Measurements from ENCODE around the gene DNAAF9.
A peak's percentile ranks its signal among the peaks of the same experiment; 100 is the strongest.
"Not testable (repeated sequence)": the region's sequence is repeated elsewhere in the genome, so short reads cannot be mapped to it uniquely, and the experiment has no call there.

DNAAF9 gene

DNA sequence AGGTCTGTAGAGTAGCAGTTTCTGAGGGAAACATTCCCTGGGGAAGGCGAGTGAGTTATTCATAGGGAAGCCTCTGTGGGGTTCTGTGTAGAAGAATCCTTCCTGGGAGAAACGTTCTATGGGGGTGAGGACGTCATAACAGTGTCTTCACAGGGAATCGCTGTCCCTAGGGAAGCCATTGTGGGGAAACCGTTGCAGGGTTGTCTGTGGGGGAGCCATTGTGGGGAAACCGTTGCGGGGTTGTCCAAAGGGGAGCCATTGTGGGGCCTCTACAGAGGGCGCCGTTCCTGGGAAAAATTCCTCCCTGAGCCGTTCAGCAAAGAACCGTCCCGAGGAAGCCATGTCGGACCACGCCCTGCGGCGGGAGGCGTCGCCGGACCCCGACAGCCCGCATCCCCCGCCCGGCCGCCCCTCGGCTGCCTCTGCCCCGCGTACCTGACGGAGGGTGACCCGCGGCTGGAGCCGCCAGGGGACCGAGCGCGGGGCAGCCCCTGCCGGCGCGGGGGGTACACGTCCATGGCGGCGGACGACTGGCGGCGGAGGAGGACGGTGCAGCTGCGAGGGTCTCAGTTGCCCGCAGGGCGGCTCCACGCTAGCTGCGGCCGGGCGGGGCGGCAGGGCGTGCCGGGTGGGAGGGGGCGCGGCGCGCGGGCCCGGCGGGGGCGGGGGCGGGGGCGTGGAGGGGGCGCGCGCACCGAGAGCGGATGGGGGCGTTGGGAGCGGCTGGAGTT, at the start of gene DNAAF9:
TSS of gene DNAAF9 (minus strand) at position 630 of the 731 bp plus-strand sequence. CDS start at position 518, 112 bp downstream.
- DNase-seq (ENCODE audit: low read depth) = peak; percentile 19

DNA sequence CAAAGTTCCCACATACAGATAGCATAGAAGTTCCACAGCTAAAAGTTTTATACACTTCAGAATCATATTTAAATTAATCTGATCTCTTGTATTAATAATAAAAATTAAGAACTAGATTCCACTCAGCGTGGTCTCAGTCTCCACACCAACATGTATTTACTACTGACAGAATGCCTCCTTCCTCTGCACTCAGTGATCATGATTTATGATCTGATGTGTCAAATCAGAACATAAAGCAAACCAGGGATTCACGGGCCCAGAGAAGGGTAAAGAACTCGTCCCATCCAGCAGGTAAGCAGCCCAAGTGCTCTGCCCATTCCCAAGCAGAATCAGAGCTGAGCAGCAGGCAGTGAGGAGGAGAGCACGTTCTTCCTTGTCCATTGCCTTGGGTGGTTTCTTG, 49.2 kb upstream of the DNAAF9 start:
- no peak for DNase-seq (ENCODE audit: low read depth)

DNA sequence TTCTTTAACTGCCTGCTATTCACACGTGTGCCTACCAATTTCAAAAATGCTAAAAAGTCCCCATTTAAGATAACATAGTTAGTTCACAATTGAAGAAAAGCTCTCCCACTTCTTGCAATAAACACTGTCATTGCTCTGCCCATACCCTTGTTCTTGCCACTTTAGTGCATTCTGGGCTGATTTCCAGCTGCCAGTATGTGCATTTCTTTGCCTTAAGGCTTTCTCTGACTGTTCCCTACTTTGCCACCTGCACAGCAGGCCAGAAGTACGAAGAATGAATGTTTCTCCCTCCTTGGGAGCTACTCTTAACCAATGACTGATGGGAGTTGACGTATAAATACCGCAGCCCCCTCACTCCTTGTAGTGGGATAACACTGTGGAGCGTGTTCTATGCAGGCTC, 47.4 kb upstream of the DNAAF9 start:
- no peak for DNase-seq (ENCODE audit: low read depth)

DNA sequence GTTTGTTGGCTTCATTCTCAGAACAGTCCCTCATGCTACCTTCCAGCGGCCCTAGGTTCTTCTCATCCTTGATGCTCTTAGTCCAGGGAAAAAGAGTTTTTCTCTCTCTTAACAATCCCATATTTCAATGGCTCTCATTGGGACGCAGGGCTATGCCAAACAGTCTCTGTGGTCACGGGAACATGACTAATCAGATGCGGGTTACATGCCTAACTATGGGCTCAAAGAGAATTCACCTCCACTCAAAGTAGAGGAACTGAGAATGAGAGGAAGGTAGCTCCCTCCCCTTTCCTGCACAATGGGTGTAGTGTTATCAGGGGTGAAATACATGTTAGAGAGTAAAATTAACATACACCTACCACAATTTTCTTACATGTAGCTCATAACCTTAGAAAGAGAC, 45.2 kb upstream of the DNAAF9 start:
- no peak for DNase-seq (ENCODE audit: low read depth)

DNA sequence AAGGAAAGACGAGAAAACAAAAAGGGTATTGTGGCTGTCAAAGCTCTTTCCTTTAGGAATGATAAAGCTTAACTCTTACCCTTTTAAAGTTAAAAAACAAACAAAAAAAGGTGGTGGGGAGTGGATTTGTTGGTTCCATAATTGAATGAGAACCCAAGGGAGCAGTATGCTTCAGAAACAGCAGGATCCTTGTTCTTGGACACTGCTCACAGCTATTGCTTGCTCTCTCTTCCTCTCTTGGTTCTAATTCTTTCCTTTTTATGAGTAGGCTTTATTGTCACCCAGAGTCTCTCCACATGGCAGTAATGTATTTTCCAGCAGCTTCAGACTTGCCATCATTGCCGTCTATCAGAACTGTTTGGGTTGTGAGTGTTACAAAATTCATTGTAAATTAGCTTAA, 44.7 kb upstream of the DNAAF9 start:
- no peak for DNase-seq (ENCODE audit: low read depth)

DNA sequence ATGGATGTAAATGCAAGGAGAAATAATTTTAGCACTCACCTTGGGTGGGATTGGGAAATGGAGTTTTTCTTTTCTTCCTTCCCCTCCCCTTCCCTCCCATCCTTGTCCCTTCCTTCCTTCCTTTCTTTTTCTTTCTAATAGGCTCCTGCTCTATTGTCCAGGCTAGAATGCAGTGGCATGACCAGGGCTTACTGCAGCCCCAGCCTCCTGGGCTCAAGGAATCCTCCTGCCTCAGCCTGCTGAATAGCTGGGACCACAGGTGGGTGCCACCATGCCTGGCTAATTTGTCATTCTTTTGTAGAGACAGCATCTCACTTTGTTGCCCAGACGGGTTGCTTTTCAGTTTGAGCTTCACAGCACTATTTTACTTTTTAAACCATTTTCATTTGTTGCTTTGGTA, 41.9 kb upstream of the DNAAF9 start:
- no peak for DNase-seq (ENCODE audit: low read depth)

DNA sequence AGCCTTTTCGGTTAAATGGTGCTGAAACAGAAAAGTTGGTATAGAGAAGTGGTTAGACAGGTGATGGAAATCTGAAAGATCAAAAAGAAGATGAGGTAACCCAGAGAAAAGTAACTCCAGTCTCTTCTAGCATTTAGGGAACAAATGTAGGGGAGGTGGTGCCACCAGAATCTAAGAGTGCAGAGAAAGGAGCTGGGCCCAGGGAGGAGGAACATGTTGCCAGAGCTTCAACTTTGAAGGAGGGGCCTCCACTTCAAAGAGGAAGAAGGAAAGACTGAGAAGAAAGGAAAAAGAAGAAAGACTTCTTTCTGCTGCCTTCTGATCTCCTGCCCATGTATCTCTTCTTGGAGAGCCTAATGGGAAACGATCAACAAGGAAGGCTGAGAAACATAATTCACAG, 39.9 kb upstream of the DNAAF9 start:
- DNase-seq (ENCODE audit: low read depth) = no peak

DNA sequence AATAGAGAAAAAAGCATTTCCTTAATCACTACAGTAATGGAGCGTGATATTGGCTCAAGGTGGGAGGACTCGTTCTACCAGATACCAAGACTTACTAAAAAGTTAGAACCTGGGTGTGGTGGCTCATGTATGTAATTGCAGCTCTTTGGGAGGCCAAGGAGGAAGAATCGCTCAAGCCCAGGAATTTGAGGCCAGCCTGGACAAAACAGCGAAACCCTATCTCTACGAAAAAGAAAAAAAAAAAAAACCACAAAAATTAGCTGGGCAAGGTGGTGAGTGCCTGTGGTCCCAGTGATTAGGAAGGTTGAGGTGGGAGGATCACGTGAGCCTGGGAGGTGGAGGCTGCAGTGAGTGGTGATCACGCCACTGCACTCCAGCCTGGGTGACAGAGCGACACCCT, 39.3 kb upstream of the DNAAF9 start:
- no peak for DNase-seq (ENCODE audit: low read depth)

DNA sequence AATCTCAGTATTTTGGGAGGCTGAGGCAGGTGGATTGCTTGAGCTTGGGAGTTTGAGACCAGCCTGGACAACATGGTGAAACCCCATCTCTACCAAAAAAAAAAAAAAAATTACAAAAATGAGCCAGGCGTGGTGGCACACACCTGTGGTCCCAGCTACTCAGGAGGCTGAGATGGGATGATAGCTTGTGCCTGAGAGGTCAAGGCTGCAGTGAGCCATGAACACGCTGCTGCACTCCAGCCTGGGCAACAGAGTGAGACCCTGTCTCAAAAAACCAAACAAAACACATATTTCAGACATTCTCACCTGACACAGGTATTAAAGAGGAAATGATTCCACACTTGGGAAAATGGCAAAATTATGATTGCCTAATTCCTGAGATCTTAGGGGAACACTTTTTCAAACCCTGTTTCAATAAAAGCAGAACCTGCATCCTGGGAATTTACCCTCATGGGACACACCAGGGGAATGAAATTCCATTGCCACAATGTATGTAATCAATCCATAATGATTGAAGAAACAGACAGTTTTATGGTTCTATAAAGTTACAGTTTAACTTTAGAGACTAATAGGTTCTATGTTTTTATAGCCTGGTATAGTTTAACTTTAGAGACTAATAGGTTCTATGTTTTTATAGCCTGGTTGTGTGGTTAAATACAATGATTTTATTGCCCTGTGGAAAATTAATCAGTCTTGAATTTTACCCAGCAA, 29.6 kb upstream of the DNAAF9 start:
- no peak for DNase-seq (ENCODE audit: low read depth)

DNA sequence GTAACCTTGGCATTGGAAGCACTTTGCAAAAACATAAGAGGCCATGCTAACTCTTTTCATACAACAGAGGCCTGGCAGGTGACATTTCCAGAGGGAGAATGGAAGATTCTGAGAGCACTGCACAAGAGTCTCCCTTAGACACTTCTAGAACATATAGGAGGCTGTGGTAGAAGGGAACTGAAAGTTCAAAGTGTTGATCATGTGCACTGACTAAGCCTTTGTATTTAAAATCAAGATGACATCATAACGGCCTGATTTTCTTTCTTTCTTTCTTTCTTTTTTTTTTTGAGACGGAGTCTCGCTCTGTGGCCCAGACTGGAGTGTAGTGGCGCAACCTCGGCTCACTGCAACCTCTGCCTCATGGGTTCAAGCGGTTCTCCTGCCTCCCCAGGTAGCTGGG, 26.8 kb upstream of the DNAAF9 start:
- DNase-seq (ENCODE audit: low read depth) = no peak

DNA sequence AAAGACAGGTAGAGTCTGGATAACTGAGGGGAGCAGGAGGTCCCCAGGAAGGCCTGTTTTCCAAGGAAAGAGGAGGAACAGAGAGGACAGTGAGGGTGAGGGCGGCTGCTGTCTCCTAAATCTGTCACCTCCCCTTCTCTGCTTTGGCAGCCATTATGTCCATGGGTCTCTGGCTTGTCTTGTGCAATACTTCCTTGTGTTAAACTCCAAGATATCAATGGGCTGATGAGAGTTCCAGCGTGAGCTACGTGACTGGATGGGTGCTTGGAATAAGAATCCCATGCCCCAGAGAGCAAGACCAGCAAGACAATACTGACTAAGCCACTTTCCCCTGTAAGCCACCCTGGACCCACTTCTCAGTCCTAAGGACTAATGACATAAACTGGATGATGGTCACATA, 26.3 kb upstream of the DNAAF9 start:
- no peak for DNase-seq (ENCODE audit: low read depth)

DNA sequence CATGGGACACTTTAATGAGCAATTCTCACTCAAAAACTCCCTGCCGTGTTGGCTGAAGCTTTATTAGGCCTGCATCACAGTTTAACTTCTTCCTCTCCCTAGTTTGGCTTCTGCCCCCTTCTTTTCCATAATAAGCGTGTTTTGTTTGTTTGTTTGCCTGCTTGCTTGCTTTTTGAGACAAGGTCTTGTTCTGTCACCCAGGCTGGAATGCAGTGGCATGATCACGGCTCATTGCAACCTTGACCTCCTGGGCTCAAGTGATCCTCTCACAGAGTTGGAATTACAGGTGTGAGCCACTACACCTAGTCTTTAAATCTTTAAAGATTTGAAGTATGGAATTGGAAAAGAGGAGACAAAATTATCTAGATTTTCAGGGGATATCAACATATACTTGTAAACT, 25.4 kb upstream of the DNAAF9 start:
- no peak for DNase-seq (ENCODE audit: low read depth)

DNA sequence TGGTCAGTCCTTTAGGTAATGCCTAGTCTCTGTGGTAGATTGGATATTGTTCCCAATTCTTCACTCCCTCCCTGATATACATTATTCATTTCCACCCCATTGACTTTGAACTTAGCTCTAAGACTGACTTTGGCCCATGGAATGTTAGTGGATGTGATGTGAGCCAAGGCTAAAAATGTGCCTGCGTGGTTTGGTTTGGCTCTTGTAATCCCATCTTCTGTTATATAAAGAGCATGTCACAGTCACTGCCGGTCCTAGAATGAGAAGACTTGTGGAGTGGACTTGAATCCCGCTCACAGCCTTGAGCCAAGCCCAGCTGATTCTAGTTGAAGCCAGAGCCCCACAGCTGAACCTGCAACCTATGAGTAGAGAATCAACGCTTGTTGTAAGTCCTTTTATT, 23.6 kb upstream of the DNAAF9 start:
- DNase-seq (ENCODE audit: low read depth) = no peak

DNA sequence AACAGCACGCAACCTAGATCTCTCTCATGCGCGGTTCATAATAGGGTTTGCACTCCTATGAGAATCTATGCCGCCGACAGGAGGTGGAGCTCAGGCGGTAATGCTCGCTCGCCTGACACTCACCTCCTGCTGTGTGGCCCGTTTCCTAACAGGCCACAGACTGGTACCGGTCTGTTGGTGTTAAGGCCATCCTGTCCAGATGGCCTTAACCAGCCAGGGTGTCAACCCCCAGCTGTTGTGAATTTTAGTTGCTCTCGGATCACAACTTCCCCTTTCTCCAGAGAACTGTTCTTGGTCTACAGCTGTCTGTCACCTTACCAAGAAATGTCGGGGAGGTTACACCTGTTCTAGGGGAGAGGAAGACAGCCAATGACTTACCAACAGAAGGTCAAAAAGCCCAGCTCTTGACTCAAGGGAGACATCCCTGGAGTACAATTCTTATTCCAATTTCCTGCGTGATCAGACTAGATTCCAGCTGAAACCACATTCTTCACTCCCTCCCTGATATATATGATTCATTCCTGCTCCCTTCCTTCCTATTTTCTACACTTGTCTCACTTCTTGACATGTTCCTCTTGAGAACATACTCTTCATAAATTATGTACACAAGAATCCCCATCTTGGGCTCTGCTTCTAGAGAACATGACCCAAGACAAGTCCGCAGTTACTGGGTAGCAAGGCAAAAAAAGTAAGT, 23.1 kb upstream of the DNAAF9 start:
- DNase-seq (ENCODE audit: low read depth) = no peak

DNA sequence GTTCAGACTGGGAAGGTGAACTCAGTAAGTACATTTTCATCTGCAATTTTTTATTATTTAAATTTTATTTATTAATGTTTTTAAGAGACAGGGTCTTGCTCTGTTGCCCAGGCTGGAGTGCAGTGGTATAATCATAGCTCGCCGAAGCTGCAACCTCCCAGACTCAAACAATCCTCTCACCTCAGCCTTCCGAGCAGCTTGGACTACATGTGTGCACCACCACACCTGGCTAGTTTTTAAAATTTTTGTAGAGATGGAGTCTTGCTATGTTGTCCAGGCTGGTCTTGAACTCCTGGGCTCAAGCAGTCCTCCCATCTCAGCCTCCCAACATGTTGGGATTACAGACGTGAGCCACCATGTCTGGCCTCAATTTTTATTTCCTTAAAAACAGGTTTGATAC, 19.3 kb upstream of the DNAAF9 start:
- not testable (repeated sequence) for DNase-seq (ENCODE audit: low read depth)

DNA sequence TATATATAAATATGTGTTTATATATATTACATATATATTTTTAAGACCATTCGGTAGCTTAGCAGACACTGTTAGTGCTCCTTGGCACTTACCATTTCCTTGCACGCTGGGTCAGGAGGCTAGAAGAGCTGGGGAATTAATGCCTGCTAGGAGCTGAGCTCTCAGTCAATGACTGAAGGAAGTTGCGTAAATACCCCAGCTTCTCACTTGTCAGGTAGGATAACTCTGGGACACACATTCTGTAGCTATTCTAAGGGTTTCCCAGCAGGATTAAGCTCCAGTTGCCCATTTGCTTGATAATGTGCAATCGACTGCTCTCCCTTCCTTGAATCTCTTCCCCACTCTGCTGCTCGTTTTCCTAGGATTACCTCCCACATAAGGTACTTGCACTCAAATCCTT, 15.7 kb upstream of the DNAAF9 start:
- DNase-seq (ENCODE audit: low read depth) = no peak

DNA sequence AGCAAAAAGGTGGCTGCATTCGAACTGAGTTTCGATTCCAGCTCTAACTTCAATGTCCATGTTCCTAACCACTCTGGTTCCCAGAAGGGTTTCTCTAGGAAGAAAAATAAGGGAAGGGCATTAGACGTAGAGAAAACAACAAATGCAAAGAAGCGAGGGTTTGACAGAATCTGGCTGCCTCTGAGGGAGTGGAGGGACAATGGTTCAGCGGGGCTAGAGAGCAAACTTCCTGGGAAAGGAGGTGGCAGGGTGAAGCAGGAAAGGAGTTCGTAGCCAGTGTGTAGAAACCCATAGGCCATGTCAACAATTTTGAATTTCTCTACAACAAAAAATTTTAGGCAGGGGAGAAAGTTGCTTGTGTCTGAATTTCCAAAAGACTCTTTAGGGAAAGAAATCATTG, 14.5 kb upstream of the DNAAF9 start:
- DNase-seq (ENCODE audit: low read depth) = no peak

DNA sequence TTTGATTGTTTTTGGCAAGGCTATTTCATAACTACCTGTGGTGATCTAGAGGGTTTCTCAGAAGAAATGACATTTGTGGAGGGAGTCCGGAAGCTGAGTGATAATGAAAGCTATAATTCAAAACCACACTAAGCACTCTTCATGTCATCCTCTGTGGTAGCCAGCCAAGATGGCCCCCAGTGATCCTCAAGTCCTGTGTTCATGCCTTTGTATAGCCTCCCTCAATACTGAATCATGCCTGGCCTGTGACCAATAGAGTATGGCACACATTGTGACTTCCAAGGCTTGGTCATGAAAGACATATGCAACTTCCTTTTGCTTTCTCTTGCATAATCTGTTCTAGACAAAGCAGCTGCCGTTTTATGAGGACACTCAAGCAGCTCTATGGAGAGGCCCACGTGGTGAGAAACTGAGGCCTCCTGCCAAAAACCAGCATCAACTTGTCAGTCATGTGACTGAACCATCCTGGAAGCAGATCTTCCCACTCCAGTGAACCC, 12.8 kb upstream of the DNAAF9 start:
- DNase-seq (ENCODE audit: low read depth) = no peak

DNA sequence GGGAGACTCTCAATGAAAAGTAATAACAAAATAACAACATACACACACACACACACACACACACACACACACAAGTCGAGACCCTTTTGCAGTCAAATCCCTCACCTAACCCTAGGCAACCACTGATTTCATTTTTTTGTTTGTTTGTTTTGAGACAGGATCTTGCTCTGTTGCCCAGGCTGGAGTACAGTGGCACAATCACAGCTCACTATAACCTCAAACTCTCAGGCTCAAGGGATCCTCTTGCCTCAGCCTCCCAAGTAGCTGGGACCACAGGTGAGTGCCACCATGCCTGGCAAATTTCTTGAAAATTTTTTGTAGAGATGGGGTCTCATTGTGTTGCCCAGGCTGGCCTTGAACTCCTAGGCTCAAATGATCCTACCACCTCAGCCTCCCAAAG, 10.7 kb upstream of the DNAAF9 start:
- DNase-seq (ENCODE audit: low read depth) = not testable (repeated sequence)

DNA sequence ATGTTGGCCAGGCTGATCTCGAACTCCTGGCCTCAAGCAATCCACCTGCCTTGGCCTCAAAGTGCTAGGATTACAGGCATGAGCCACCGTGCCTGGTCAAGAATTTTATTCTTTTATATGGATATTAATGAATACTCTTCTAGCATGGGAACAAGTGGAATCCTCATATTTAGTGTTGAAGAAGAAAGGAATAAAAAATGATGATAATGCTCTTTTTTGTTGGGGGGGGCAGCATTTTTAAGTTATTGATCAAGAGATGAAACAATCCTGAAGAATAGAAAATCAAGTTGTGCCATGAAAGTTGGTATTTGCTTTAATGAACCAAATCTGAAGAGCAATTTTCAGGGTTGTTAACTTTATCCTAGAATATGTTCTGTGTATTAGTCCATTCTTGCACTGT, 6.7 kb upstream of the DNAAF9 start:
- DNase-seq (ENCODE audit: low read depth) = no peak

DNA sequence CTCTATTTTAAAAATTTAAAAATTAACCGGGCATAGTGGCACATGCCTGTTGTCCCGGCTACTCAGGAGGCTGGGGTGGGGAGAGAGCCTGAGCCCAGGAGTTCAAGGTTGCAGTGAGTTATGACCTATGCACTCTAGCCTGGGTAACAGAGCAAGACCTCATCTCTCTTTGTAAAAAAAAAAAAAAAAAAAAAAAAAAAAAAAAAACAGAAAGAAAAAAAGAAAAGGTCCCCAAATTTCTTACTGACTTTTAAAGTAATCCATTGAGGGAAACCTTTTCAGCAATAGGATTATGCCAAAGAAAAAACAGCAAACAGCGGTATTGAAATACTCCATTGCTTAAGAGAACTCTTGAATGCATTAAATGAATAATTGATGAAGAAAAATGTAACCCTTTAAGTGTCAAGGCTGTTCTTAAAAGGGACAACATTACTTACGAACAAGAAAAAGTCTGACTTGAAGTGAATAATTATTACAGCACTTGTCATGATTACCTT, 6.0 kb upstream of the DNAAF9 start:
- no peak for DNase-seq (ENCODE audit: low read depth)

DNA sequence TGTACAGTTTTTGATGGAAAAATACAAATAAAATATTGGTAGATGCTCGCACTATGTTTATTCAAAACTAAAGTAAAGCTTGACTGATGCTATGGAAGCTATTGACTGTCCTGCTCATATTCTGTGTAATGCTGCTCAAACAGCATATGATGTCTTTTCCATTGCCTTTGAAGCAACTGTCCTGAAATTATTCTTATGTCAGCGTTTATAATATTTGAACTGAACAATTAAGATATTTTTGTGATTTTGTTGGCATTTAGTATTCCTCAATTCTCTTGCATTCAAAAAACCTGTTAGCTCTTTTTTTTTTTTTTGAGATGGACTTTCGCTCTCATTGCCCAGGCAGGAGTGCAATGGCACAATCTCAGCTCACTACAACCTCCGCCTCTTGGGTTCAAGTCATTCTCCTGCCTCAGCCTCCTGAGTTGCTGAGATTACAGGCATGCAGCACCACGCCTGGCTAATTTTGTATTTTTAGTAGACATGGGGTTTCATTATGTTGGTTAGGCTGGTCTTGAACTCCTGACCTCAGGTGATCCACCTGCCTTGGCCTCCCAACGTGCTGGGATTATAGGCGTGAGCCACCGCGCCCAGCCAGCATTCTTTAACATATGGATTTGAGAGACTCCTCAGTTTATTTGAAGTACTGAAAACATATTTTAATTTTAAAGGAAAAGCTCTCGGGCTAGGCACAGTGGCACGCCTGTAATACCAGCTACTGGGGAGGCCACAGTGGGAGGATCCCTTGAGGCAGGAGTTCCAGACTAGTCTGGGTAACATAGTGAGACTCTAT, 5.3 kb upstream of the DNAAF9 start:
- DNase-seq (ENCODE audit: low read depth) = no peak
